H9 (cell line): ENCODE results near the gene RASA3. TPM values are rescaled to one million over a fixed set of nuclear protein-coding genes. Genes with fewer than 3 reads are reported as not detected.

ENCODE experiments used
- DNase-seq: peaks from one replicate; pipeline ENCODE4 v3.0.0-alpha.2; 2017
- H2AFZ ChIP-seq: one replicate; pipeline ENCODE4 v1.6.1; 2013; ENCODE audit warnings: mild to moderate bottlenecking, low read length, control low read depth, moderate library complexity
- H2AK5ac ChIP-seq: 2 replicates; pipeline ENCODE4 v1.6.1; 2013; ENCODE audit warnings: low read length, control low read depth, mixed read lengths; ENCODE audit not compliant: insufficient read length
- H2BK120ac ChIP-seq: one replicate; pipeline ENCODE4 v1.6.1; 2013; ENCODE audit warnings: low read depth, mild to moderate bottlenecking, low read length, control low read depth, inconsistent platforms; ENCODE audit not compliant: poor library complexity, severe bottlenecking
- H2BK12ac ChIP-seq: 2 replicates; pipeline ENCODE4 v1.6.1; 2013; ENCODE audit warnings: low read length, control low read depth, mixed read lengths, low read depth; ENCODE audit not compliant: insufficient read length
- H2BK15ac ChIP-seq: 2 replicates; pipeline ENCODE4 v1.6.1; 2013; ENCODE audit warnings: low read depth, low read length, control low read depth
- H2BK20ac ChIP-seq: one replicate; pipeline ENCODE4 v1.6.1; 2013; ENCODE audit warnings: low read depth, mild to moderate bottlenecking, low read length, control low read depth, inconsistent platforms; ENCODE audit not compliant: poor library complexity, severe bottlenecking
- H2BK5ac ChIP-seq: 2 replicates; pipeline ENCODE4 v1.6.1; 2013; ENCODE audit warnings: low read length, control low read depth, mixed read lengths; ENCODE audit not compliant: insufficient read length
- H3K14ac ChIP-seq: 2 replicates; pipeline ENCODE4 v1.6.1; 2013; ENCODE audit warnings: low read length, control low read depth; ENCODE audit not compliant: insufficient read depth
- H3K18ac ChIP-seq: 2 replicates; pipeline ENCODE4 v1.6.1; 2013; ENCODE audit warnings: low read depth, mild to moderate bottlenecking, mixed read lengths, low read length, control low read depth; ENCODE audit not compliant: insufficient read length
- H3K23ac ChIP-seq: 2 replicates; pipeline ENCODE4 v1.6.1; 2013; ENCODE audit warnings: low read length, control low read depth, mixed read lengths, low read depth; ENCODE audit not compliant: insufficient read length
- H3K23me2 ChIP-seq: 2 replicates; pipeline ENCODE4 v1.6.1; 2013; ENCODE audit warnings: low read depth, mild to moderate bottlenecking, mixed read lengths, low read length, control low read depth; ENCODE audit not compliant: insufficient read length, poor library complexity, severe bottlenecking
- H3K27ac ChIP-seq: 2 replicates; pipeline ENCODE4 v1.5.1; 2013; ENCODE audit warnings: low read length, control low read depth, mixed read lengths, low read depth; ENCODE audit not compliant: insufficient read length
- H3K27me3 ChIP-seq: 2 replicates; pipeline ENCODE4 v1.6.1; 2013; ENCODE audit warnings: low read length, control low read depth, inconsistent platforms; ENCODE audit not compliant: insufficient read depth
- H3K4ac ChIP-seq: 2 replicates; pipeline ENCODE4 v1.6.1; 2013; ENCODE audit warnings: low read depth, mild to moderate bottlenecking, control low read depth, inconsistent platforms, low read length, moderate library complexity
- H3K4me1 ChIP-seq: 2 replicates; pipeline ENCODE4 v1.6.1; 2013; ENCODE audit warnings: low read length, control low read depth, inconsistent platforms; ENCODE audit not compliant: insufficient read depth
- H3K4me2 ChIP-seq: 2 replicates; pipeline ENCODE4 v1.6.1; 2013; ENCODE audit warnings: low read length, control low read depth, mixed read lengths; ENCODE audit not compliant: insufficient read length, insufficient read depth
- H3K56ac ChIP-seq: 2 replicates; pipeline ENCODE4 v1.6.1; 2013; ENCODE audit warnings: low read depth, mild to moderate bottlenecking, mixed read lengths, low read length, control low read depth; ENCODE audit not compliant: insufficient read length
- H3K79me1 ChIP-seq: 2 replicates; pipeline ENCODE4 v1.6.1; 2013; ENCODE audit warnings: low read depth, mild to moderate bottlenecking, moderate library complexity, low read length, control low read depth, inconsistent platforms; ENCODE audit not compliant: insufficient read depth, poor library complexity, severe bottlenecking
- H3K79me2 ChIP-seq: 2 replicates; pipeline ENCODE4 v1.6.1; 2013; ENCODE audit warnings: low read length, control low read depth, inconsistent platforms; ENCODE audit not compliant: insufficient read depth
- H3K9ac ChIP-seq: 2 replicates; pipeline ENCODE4 v1.6.1; 2013; ENCODE audit warnings: low read length, control low read depth, mixed read lengths; ENCODE audit not compliant: insufficient read length; ENCODE audit errors: extremely low read depth
- H3K9me3 ChIP-seq: one replicate; pipeline ENCODE4 v1.6.1; 2013; ENCODE audit warnings: low read depth, low read length, inconsistent platforms; ENCODE audit not compliant: control insufficient read depth
- H3T11ph ChIP-seq: one replicate; pipeline ENCODE4 v1.6.1; 2013; ENCODE audit warnings: mild to moderate bottlenecking, low read length, control low read depth, inconsistent platforms
- H4K20me1 ChIP-seq: one replicate; pipeline ENCODE4 v1.6.1; 2013; ENCODE audit not compliant: control insufficient read depth, insufficient read length, insufficient read depth
- H4K5ac ChIP-seq: 2 replicates; pipeline ENCODE4 v1.6.1; 2013; ENCODE audit warnings: low read depth, mild to moderate bottlenecking, mixed read lengths, low read length, control low read depth; ENCODE audit not compliant: insufficient read length
- H4K8ac ChIP-seq: replicated peaks from 2 replicates; pipeline ENCODE4 v1.6.1; 2013; ENCODE audit warnings: low read length, control low read depth, mixed read lengths, low read depth; ENCODE audit not compliant: insufficient read length
- H4K91ac ChIP-seq: 2 replicates; pipeline ENCODE4 v1.6.1; 2013; ENCODE audit warnings: low read depth, mild to moderate bottlenecking, moderate library complexity, mixed read lengths, low read length, control low read depth; ENCODE audit not compliant: insufficient read length
- H3K27ac Mint-ChIP-seq, 3 experiments: 2 replicates in 2 of 3; 3 replicates in 1 of 3; pipeline ENCODE4 v1.8.0; 2020 to 2021; ENCODE audit warnings: mixed read lengths in 3 of 3, mild to moderate bottlenecking in 1 of 3, moderate library complexity in 1 of 3
- H3K27me3 Mint-ChIP-seq: 2 replicates; pipeline ENCODE4 v1.8.0; 2021; ENCODE audit warnings: low read depth, mild to moderate bottlenecking, moderate library complexity, mixed read lengths
- H3K36me3 Mint-ChIP-seq, 3 experiments: 2 replicates in 2 of 3; 3 replicates in 1 of 3; pipeline ENCODE4 v1.8.0; 2020 to 2021; ENCODE audit warnings: low read depth in 3 of 3, mixed read lengths in 3 of 3; ENCODE audit not compliant: insufficient read depth in 1 of 3
- H3K4me1 Mint-ChIP-seq, 2 experiments: 2 replicates each; pipeline ENCODE4 v1.8.0; 2020; ENCODE audit warnings: mixed read lengths in 2 of 2
- H3K4me3 Mint-ChIP-seq, 2 experiments: 2 replicates in 1 of 2; 3 replicates in 1 of 2; pipeline ENCODE4 v1.8.0; 2020 to 2021; ENCODE audit warnings: mild to moderate bottlenecking in 2 of 2, mixed read lengths in 2 of 2, moderate library complexity in 1 of 2
- H3K9me3 Mint-ChIP-seq, 2 experiments: 2 replicates in 1 of 2; 3 replicates in 1 of 2; pipeline ENCODE4 v1.8.0; 2020; ENCODE audit warnings: mild to moderate bottlenecking in 2 of 2, mixed read lengths in 2 of 2, moderate library complexity in 1 of 2
- CTCF ChIP-seq: fragments of 200-600 bp; sonication (generic); conservative IDR thresholded peaks from 3 replicates; pipeline ENCODE4 v1.8.0; 2021; ENCODE audit warnings: antibody characterized with exemption, mild to moderate bottlenecking
- WGBS: extraction: QIAGEN DNeasy Blood & Tissue Kit; methylation state at CpG from one replicate; pipeline ENCODE4 v1.1.7; 2013; ENCODE audit warnings: missing lambda C conversion rate, low lambda C conversion rate, mixed read lengths; ENCODE audit not compliant: insufficient read length; ENCODE audit errors: extremely low coverage; 5-methylcytosine and 5-hydroxymethylcytosine counted together
- total RNA-seq: library from RNA; stranded (reverse); gene quantifications from 2 replicates; pipeline ENCODE4 v1.2.1, GENCODE V29; 2021

The RASA3 gene
- total RNA-seq, 1 experiment from 2014 or later: 12.3 TPM

DNA sequence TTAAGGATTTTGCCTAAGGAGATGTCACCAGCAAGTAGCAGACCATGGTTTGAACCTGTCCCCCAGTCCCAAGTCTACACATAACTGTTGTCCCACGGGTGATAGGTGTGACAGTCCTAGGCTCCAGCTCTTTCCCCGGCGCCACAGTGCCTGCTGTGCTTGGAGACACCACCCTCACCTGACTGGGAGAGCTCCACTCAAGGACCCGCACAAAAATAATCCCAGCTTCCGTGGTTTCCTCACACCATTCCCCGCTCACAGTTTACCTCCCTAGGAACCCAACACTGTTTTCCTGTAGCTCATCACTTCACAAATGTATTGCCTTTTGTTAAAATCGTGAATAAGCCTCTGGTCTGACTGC, 19.8 kb upstream of the RASA3 start:
- no peak overlapping the region for H2BK120ac ChIP-seq
- peaks cover 9% of the 10 kb centered on the region for H3K27me3 Mint-ChIP-seq
- no peak overlapping the region for H3K4ac ChIP-seq
- no peak overlapping the region for H3K18ac ChIP-seq
- H3T11ph ChIP-seq: no peak overlapping the region
- no peak overlapping the region for H2BK5ac ChIP-seq
- H3K27ac Mint-ChIP-seq: no peak overlapping the region
- H3K9me3 Mint-ChIP-seq: no peaks in the 10 kb centered on the region
- H2BK12ac ChIP-seq: no peak overlapping the region
- no peak overlapping the region for H2AK5ac ChIP-seq
- WGBS: no CpG with 5 or more reads among the region's 7 CpGs
- no peaks in the 10 kb centered on the region for H3K79me1 ChIP-seq
- H4K20me1 ChIP-seq: no peaks in the 10 kb centered on the region
- H3K9me3 ChIP-seq: no peaks in the 10 kb centered on the region
- H2AFZ ChIP-seq: no peak overlapping the region
- H3K14ac ChIP-seq: no peak overlapping the region
- H3K36me3 Mint-ChIP-seq: peaks cover 0 to 4% (median 0%) of the 10 kb centered on the region in 3 experiments; a peak in 1 of 7 replicates
- H4K5ac ChIP-seq: no peak overlapping the region
- H2BK15ac ChIP-seq: no peak overlapping the region
- H3K79me2 ChIP-seq: no peaks in the 10 kb centered on the region
- H3K23ac ChIP-seq: no peak overlapping the region
- H3K27ac ChIP-seq: no peak overlapping the region
- DNase-seq: no peak
- no peak overlapping the region for H4K8ac ChIP-seq
- H3K4me2 ChIP-seq: no peak overlapping the region
- no peak overlapping the region for H2BK20ac ChIP-seq
- H3K4me3 Mint-ChIP-seq: no peak overlapping the region
- no peaks in the 10 kb centered on the region for H3K27me3 ChIP-seq
- no peaks in the 10 kb centered on the region; the same call in 1 of the 2 replicates for H3K4me1 ChIP-seq
- no peak overlapping the region for H3K56ac ChIP-seq
- no peak overlapping the region for H3K9ac ChIP-seq
- no peak for TF ChIP-seq CTCF
- H3K23me2 ChIP-seq: no peaks in the 10 kb centered on the region
- no peak overlapping the region for H4K91ac ChIP-seq
- H3K4me1 Mint-ChIP-seq: peaks cover 12% of the 10 kb centered on the region in 2 experiments
